ENCODE results near the gene SRRM1.

GRCh38 chr1:24679725-24680124, 36.6 kb downstream of the SRRM1 start:
- no peak for TF ChIP-seq CTCF (IDR thresholded peaks at IDR 0.05)
- no peak for TF ChIP-seq SIN3A (IDR thresholded peaks at IDR 0.05; ENCODE audit: borderline replicate concordance, insufficient read depth, low read depth, low read length)
- TF ChIP-seq REST (IDR thresholded peaks at IDR 0.05; ENCODE audit: insufficient read depth in 1 of 2, low read depth in 2 of 2, low read length in 1 of 2) = no peak
- no peak for TF ChIP-seq POLR2AphosphoS5 (IDR thresholded peaks at IDR 0.05; ENCODE audit: low read depth, low read length)
- TF ChIP-seq TCF7L2 (IDR thresholded peaks at IDR 0.05; ENCODE audit: low read depth, low read length) = no peak
